Prostate gland (tissue), 2 donors: Measurements from ENCODE around the gene DPP9.

Source experiments
- CTCF ChIP-seq, 4 experiments: fragments of 200-600 bp in 2 of 4; fragments of 450-650 bp in 2 of 4; sonication (generic) in 2 of 4; IDR thresholded peaks; 1 replicate in 3 of 4; 2 replicates in 1 of 4; pipeline ENCODE4 v1.5.1; 2016 to 2019; ENCODE audit warnings: antibody characterized with exemption in 4 of 4, mild to moderate bottlenecking in 2 of 4, moderate library complexity in 2 of 4
- POLR2A ChIP-seq: fragments of 450-650 bp; IDR thresholded peaks from one replicate; pipeline ENCODE4 v1.6.1; 2016; ENCODE audit warnings: antibody characterized with exemption, mild to moderate bottlenecking
- POLR2AphosphoS5 ChIP-seq: sonication (generic); formaldehyde crosslinking; IDR thresholded peaks from one replicate; pipeline ENCODE4 v1.6.1; 2017; ENCODE audit warnings: antibody characterized with exemption

- TF ChIP-seq POLR2AphosphoS5 (peak; percentile 17), CTCF (IDR thresholded peaks at IDR 0.05) (no peak), POLR2A (no peak)
Measured at GRCh38 chr19:4694211-4694987, 29.2 kb downstream of the DPP9 start.
